Neural cell (in vitro differentiated cells): Measurements from ENCODE around the gene CCDC12. TPM values are rescaled to one million over a fixed set of nuclear protein-coding genes. Genes with fewer than 3 reads are reported as not detected.

Experiments used
- H2AFZ ChIP-seq: fragments of 200-600, 300-800 bp; sonication (generic), shearing (Covaris generic); 2 replicates; pipeline ENCODE4 v1.6.0; 2014; ENCODE audit warnings: low read depth, mild to moderate bottlenecking, antibody characterized with exemption, low read length, moderate library complexity
- H3F3A ChIP-seq: fragments of 200-600 bp; shearing (Covaris generic); 2 replicates; pipeline ENCODE4 v1.6.1; 2016; ENCODE audit warnings: mild to moderate bottlenecking, moderate library complexity, mixed read lengths, antibody characterized with exemption, low read length; ENCODE audit not compliant: insufficient read depth, poor library complexity, severe bottlenecking
- H3K27ac ChIP-seq: fragments of 200-600, 300-800 bp; sonication (generic), shearing (Covaris generic); 2 replicates; pipeline ENCODE4 v1.5.1; 2014; ENCODE audit warnings: mild to moderate bottlenecking, low read length, moderate library complexity
- H3K27me3 ChIP-seq: fragments of 300-800, 200-600 bp; sonication (generic), shearing (Covaris generic); 2 replicates; pipeline ENCODE4 v1.6.0; 2014; ENCODE audit warnings: mild to moderate bottlenecking, low read depth, low read length, moderate library complexity; ENCODE audit not compliant: insufficient read depth
- H3K36me3 ChIP-seq: fragments of 300-800, 200-600 bp; sonication (generic), shearing (Covaris generic); 2 replicates; pipeline ENCODE4 v1.5.1; 2014; ENCODE audit warnings: mild to moderate bottlenecking, antibody characterized with exemption, low read length, moderate library complexity; ENCODE audit not compliant: insufficient read depth
- H3K4me2 ChIP-seq: fragments of 300-800, 200-600 bp; sonication (generic), shearing (Covaris generic); 2 replicates; pipeline ENCODE4 v1.6.0; 2014; ENCODE audit warnings: mild to moderate bottlenecking, low read length
- H3K4me3 ChIP-seq: fragments of 300-800, 200-600 bp; sonication (generic), shearing (Covaris generic); 2 replicates; pipeline ENCODE4 v1.5.1; 2014; ENCODE audit warnings: mild to moderate bottlenecking, low read length, moderate library complexity
- H3K79me2 ChIP-seq: fragments of 200-600 bp; shearing (Covaris generic); replicated peaks from 2 replicates; pipeline ENCODE4 v1.6.0; 2014; ENCODE audit warnings: mild to moderate bottlenecking, low read length, moderate library complexity; ENCODE audit not compliant: insufficient read depth
- H3K9ac ChIP-seq: fragments of 300-800, 200-600 bp; sonication (generic), shearing (Covaris generic); 2 replicates; pipeline ENCODE4 v1.6.1; 2016; ENCODE audit warnings: mild to moderate bottlenecking, low read length, mixed read lengths
- H3K9me2 ChIP-seq: fragments of 200-600 bp; shearing (Covaris generic); 2 replicates; pipeline ENCODE4 v1.6.1; 2016; ENCODE audit warnings: mild to moderate bottlenecking, low read length, mixed read lengths; ENCODE audit not compliant: insufficient read depth
- H3K9me3 ChIP-seq: fragments of 200-600, 300-800 bp; sonication (generic), shearing (Covaris generic); 2 replicates; pipeline ENCODE4 v1.6.1; 2016; ENCODE audit warnings: mild to moderate bottlenecking, mixed run types, low read length, moderate library complexity, mixed read lengths
- H4K20me1 ChIP-seq: fragments of 200-600 bp; shearing (Covaris generic); 2 replicates; pipeline ENCODE4 v1.6.1; 2016; ENCODE audit warnings: mild to moderate bottlenecking, mixed run types; ENCODE audit not compliant: insufficient read depth
- EP300 ChIP-seq: fragments of 450-650 bp; conservative IDR thresholded peaks from 2 replicates; pipeline ENCODE4 v1.6.1; 2014; ENCODE audit warnings: antibody characterized with exemption, mild to moderate bottlenecking, moderate library complexity; ENCODE audit not compliant: poor library complexity, severe bottlenecking
- EZH2 ChIP-seq: fragments of 200-600, 300-800 bp; shearing (Covaris generic), sonication (generic); IDR thresholded peaks from 2 replicates; pipeline ENCODE4 v1.6.1; 2014; ENCODE audit warnings: antibody characterized with exemption, low read length, borderline replicate concordance, mild to moderate bottlenecking; ENCODE audit not compliant: insufficient read depth, poor library complexity, severe bottlenecking
- MXI1 ChIP-seq: fragments of 450-650 bp; conservative IDR thresholded peaks from 2 replicates; pipeline ENCODE4 v1.6.1; 2014; ENCODE audit warnings: antibody characterized with exemption, mild to moderate bottlenecking; ENCODE audit not compliant: poor library complexity, severe bottlenecking
- POLR2AphosphoS5 ChIP-seq: IDR thresholded peaks from 2 replicates; pipeline ENCODE4 v1.6.1; 2012
- RAD21 ChIP-seq: fragments of 450-650 bp; conservative IDR thresholded peaks from 2 replicates; pipeline ENCODE4 v1.6.1; 2014; ENCODE audit warnings: antibody characterized with exemption, mild to moderate bottlenecking, moderate library complexity
- SMC3 ChIP-seq: fragments of 450-650 bp; conservative IDR thresholded peaks from 2 replicates; pipeline ENCODE4 v1.6.1; 2014; ENCODE audit warnings: antibody characterized with exemption, mild to moderate bottlenecking, moderate library complexity; ENCODE audit not compliant: poor library complexity
- TAF1 ChIP-seq: IDR thresholded peaks from 2 replicates; pipeline ENCODE4 v1.6.1; 2012; ENCODE audit warnings: low read depth
- polyA plus RNA-seq: library from polyadenylated mRNA; depleted of rRNA; stranded (reverse); fragments of >200 nt; gene quantifications from 2 replicates; pipeline ENCODE4 v1.2.3, GENCODE V29; 2014
- TF ChIP-seq, protein P1 (sequence below): fragments of 450-650 bp; IDR thresholded peaks from 2 replicates; pipeline ENCODE4 v1.5.1; 2014; ENCODE audit warnings: antibody characterized with exemption, mild to moderate bottlenecking, moderate library complexity; ENCODE audit not compliant: poor library complexity, severe bottlenecking
- TF ChIP-seq, protein P2 (sequence below): IDR thresholded peaks from 2 replicates; pipeline ENCODE4 v1.6.1; 2012; ENCODE audit warnings: borderline replicate concordance

Gene CCDC12
- polyA plus RNA-seq, 1 donor from 2014 or later = 46.4 TPM

DNA sequence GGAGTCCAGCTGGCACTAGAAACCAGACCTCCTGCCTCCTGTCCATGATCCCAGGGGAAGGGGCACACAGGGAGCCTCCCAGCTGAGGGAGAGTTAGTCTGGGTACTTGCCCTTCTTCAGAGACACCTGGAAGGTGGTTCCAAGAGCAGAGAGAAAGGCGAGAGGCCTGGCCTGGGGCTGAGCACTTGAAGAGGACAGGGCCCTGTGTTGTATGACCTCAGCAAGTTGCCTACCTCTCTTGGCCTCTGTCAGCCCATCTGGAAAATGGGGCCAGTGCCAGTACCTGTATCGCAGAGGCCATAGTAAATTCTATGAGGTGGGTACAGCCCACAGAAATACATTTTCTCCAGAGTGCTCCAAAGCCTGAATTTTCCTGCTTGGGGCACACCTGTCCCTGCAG lies 79.5 kb downstream of the CCDC12 start (continued):
- TF ChIP-seq EZH2 (no peak), TAF1 (no peak), RAD21 (no peak)

DNA sequence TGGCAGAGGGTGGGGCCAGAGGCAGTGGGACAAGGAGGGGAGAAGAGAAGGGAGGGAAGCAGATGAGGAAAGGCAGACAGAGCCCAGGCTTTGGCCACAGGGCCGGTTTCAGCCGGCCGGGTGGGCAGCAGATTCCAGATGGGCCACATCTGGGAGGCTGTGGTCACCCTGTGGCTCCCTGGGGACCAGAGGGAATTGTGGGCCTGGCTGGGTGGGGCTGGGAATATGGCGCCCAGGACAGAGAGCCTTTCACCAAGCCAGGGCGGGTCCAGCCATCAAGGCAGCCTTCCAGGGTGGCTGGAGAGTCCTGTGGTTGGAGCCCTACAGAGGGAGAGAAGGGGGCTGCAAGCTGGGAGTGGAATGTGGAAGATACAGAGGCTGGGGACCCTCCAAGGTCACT lies 80.2 kb downstream of the CCDC12 start:
- Histone ChIP-seq H4K20me1 (no peaks in the 10 kb centered on the region), H3K9me3 (no peaks in the 10 kb centered on the region), H3K36me3 (no peaks in the 10 kb centered on the region), H3K4me2 (no peak overlapping the region), H3K27ac (no peak overlapping the region), H3K9ac (no peak overlapping the region), H3K79me2 (no peaks in the 10 kb centered on the region), H3K9me2 (no peaks in the 10 kb centered on the region), H3F3A (no peaks in the 10 kb centered on the region), H3K4me3 (no peak overlapping the region), H2AFZ (no peak overlapping the region), H3K27me3 (peaks cover 9% of the 10 kb centered on the region)
- TF ChIP-seq POLR2AphosphoS5 (no peak), TAF1 (no peak), EZH2 (no peak), RAD21 (no peak), EP300 (no peak), MXI1 (no peak), SMC3 (no peak)
- TF ChIP-seq, protein P1, sequence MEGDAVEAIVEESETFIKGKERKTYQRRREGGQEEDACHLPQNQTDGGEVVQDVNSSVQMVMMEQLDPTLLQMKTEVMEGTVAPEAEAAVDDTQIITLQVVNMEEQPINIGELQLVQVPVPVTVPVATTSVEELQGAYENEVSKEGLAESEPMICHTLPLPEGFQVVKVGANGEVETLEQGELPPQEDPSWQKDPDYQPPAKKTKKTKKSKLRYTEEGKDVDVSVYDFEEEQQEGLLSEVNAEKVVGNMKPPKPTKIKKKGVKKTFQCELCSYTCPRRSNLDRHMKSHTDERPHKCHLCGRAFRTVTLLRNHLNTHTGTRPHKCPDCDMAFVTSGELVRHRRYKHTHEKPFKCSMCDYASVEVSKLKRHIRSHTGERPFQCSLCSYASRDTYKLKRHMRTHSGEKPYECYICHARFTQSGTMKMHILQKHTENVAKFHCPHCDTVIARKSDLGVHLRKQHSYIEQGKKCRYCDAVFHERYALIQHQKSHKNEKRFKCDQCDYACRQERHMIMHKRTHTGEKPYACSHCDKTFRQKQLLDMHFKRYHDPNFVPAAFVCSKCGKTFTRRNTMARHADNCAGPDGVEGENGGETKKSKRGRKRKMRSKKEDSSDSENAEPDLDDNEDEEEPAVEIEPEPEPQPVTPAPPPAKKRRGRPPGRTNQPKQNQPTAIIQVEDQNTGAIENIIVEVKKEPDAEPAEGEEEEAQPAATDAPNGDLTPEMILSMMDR = no peak
- TF ChIP-seq, protein P2, sequence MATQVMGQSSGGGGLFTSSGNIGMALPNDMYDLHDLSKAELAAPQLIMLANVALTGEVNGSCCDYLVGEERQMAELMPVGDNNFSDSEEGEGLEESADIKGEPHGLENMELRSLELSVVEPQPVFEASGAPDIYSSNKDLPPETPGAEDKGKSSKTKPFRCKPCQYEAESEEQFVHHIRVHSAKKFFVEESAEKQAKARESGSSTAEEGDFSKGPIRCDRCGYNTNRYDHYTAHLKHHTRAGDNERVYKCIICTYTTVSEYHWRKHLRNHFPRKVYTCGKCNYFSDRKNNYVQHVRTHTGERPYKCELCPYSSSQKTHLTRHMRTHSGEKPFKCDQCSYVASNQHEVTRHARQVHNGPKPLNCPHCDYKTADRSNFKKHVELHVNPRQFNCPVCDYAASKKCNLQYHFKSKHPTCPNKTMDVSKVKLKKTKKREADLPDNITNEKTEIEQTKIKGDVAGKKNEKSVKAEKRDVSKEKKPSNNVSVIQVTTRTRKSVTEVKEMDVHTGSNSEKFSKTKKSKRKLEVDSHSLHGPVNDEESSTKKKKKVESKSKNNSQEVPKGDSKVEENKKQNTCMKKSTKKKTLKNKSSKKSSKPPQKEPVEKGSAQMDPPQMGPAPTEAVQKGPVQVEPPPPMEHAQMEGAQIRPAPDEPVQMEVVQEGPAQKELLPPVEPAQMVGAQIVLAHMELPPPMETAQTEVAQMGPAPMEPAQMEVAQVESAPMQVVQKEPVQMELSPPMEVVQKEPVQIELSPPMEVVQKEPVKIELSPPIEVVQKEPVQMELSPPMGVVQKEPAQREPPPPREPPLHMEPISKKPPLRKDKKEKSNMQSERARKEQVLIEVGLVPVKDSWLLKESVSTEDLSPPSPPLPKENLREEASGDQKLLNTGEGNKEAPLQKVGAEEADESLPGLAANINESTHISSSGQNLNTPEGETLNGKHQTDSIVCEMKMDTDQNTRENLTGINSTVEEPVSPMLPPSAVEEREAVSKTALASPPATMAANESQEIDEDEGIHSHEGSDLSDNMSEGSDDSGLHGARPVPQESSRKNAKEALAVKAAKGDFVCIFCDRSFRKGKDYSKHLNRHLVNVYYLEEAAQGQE = no peak

DNA sequence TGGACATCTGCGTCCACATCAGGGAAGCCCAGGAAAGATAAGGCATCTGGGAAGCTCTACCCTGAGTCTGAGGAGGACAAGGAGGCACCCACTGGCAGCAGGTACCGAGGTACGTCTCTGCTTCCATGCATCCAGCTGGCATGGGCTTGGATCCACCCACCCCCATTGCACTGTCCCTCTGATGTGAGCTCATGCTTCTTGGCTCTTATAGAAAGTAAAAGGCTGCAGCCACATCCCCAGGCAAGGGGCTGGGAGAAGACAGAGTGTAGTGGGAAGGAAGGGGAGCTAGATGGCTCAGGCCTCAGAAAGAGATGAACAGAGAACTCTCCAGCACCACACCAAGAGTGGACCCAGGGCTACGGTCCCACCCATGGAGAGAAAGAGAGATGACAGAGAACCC lies 80.8 kb downstream of the CCDC12 start:
- TF ChIP-seq, protein P2 = no peak
- no peak for TF ChIP-seq SMC3
- TF ChIP-seq EZH2 = no peak
- TF ChIP-seq EP300 = no peak
- no peak for TF ChIP-seq POLR2AphosphoS5
- TF ChIP-seq MXI1 = no peak
- TF ChIP-seq, protein P1 = no peak
- no peak for TF ChIP-seq RAD21
- TF ChIP-seq TAF1 = no peak
- Histone ChIP-seq H3K79me2 (no peaks in the 10 kb centered on the region), H3K4me2 (no peak overlapping the region), H4K20me1 (no peaks in the 10 kb centered on the region), H3K36me3 (no peaks in the 10 kb centered on the region), H3K27me3 (peaks cover 9% of the 10 kb centered on the region), H3K9me3 (no peaks in the 10 kb centered on the region), H3K4me3 (no peak overlapping the region), H3K27ac (no peak overlapping the region), H2AFZ (no peak overlapping the region), H3F3A (no peaks in the 10 kb centered on the region), H3K9ac (no peak overlapping the region), H3K9me2 (no peaks in the 10 kb centered on the region)
